ENCODE data around the gene OR10T2.

DNA sequence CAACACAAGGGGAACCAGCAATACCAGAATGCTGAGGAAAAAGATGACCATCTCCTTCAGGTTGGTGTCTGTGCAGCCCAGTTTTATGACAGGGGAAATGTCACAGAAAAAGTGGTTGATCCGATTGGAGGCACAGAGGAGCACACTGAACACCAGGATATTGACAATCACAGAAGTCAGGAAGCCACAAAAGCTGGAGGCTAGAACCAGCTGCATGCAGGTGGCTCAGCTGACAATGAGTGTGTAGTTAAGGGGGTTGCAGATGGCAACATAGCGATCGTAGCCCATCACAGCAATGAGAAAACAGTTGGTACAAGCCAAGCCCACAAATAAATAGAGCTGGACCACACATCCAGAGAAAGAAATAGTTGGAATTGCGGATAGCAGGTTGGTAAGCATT is 46.1 kb upstream of the OR10T2 start:
- TF ChIP-seq, protein P1, sequence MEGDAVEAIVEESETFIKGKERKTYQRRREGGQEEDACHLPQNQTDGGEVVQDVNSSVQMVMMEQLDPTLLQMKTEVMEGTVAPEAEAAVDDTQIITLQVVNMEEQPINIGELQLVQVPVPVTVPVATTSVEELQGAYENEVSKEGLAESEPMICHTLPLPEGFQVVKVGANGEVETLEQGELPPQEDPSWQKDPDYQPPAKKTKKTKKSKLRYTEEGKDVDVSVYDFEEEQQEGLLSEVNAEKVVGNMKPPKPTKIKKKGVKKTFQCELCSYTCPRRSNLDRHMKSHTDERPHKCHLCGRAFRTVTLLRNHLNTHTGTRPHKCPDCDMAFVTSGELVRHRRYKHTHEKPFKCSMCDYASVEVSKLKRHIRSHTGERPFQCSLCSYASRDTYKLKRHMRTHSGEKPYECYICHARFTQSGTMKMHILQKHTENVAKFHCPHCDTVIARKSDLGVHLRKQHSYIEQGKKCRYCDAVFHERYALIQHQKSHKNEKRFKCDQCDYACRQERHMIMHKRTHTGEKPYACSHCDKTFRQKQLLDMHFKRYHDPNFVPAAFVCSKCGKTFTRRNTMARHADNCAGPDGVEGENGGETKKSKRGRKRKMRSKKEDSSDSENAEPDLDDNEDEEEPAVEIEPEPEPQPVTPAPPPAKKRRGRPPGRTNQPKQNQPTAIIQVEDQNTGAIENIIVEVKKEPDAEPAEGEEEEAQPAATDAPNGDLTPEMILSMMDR (conservative IDR thresholded peaks at IDR 0.05): no peak
- TF ChIP-seq EZH2 (IDR thresholded peaks at IDR 0.05; ENCODE audit: low read depth): no peak
